HG03064 (cell line): Measurements from ENCODE around the gene KMT2D.
"Not testable (repeated sequence)": the region's sequence is repeated elsewhere in the genome, so short reads cannot be mapped to it uniquely, and the experiment has no call there.

Source experiments
- ATAC-seq: cut with Tn5 transposase; IDR thresholded peaks from one replicate; pipeline ENCODE4 v1.9.1; 2021; ENCODE audit warnings: low read depth; ENCODE audit not compliant: unreplicated experiment

The KMT2D gene

DNA sequence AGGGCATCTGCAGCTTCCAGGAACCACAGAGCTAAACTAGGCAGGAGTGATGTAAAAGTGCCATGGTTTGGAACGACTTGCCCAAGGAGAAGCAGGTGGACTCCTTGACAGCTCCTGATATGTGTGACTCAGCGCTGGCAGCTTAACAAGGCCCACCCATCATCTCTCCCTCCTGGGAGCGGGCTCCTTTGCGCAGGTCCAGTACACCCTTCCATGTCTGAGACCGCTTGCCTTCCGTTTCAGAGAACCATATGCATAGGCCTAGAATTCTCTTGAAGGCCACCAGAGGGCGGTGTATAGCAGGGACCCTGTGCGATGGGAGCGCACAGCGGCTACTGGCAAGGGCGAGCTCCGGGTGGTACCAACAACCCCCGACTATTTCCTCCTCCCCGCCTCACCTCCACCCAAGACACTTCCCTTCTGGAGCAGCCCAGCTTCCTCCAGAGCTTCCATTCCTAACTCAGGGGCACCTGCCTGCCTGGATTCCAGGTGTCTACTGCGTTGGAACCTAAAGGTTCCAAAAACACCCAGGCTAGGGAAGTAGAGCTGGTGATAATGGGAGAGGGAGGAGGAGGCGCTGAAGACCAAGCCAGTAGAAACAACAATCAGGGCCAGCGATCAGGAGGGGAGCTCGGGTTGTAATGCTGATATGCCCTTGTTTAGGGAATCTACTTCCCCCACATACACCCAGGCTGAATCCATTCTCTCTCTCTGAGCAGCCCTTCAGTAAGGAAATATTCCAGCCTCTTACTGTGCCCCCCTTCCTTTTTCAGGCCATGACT is 27.7 kb upstream of the KMT2D start:
- peak; percentile 84 for ATAC-seq

- ATAC-seq = no peak
Observed at GRCh38 chr12:49086116-49086515, 25.5 kb upstream of the KMT2D start.

GRCh38 chr12:49084438-49084837 is 23.8 kb upstream of the KMT2D start:
- ATAC-seq = no peak

DNA sequence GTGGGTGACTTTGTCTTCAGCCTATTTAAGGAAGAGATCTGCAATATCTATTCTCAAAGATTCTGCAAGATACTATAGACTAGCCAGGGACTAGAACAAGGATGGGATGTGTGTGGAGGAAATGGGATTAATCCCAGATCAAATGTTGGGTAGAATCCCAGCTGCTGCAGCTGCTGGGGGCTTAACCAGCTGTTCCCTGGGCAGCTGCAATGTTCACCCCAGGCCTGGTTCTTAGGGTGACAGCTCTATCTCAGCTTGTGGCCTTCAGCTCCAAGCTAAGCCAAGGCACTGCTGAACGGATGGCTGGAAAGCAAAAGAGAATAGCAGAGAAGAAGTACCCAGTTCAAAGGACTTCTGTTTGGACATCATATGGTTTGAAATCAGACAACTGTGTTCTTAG is 19.2 kb upstream of the KMT2D start:
- ATAC-seq = no peak

DNA sequence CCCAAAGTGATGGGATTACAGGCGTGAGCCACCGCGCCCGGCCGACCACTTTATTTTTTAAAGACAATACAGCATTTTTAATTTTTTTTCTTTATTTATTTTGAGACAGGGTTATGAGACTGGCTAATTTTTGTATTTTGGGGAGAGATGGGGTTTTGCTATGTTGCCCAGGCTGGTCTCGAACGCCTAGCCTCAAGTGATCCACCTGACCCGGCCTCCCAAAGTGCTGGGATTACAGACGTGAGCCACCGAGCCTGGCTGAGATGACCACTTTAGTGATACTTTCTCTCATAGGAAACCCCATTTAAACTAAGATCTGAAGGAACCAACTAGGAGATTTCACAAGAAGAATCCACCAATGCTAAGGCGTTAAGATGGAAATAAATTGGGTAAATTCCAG is 10.4 kb upstream of the KMT2D start:
- no peak for ATAC-seq

DNA sequence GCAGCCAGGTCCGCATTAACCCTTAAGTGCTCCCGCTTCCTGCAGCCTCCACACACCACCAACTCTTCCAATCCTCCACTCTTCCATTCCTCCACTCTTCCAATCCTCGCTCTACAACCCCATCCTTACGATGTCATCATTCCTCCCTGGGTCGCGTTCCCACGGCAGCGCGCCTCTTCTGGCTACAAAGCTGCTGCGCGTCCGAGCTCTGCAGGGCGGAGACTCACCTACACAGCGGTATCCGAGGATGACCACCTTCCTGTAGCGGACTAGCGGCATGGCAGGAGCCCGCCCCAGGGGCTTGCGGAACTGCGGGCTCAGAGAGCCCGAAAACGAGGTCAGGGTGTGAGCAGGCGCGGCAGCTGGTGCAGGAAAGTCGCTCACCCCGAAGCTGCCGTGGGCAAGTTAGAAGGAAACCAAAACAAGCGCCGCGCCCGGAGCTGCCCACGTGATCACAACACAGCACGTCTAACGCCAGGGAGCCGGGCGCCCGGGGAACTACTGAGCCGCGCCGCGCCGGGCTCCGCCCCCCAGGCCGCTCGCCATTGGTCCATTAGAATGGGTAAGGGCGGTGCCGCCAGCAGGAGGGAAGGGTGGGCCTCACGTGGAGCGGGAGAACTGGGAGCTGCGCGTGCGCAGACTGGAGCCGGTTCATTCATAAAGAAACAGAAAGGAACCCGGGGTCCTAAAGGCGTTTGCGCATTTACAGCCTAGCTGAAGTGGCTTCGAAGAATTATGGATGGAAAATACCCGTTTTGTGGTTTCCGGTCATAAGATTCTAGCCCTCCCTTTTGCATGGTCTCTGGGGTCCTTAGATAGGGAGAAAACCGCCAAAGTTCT is 9.1 kb upstream of the KMT2D start, which contains the start of gene RHEBL1:
RHEBL1 (minus strand) TSS at position 473 of the 840 bp plus-strand sequence; CDS start at position 279, 194 bp downstream.
- peak; percentile 97 for ATAC-seq

DNA sequence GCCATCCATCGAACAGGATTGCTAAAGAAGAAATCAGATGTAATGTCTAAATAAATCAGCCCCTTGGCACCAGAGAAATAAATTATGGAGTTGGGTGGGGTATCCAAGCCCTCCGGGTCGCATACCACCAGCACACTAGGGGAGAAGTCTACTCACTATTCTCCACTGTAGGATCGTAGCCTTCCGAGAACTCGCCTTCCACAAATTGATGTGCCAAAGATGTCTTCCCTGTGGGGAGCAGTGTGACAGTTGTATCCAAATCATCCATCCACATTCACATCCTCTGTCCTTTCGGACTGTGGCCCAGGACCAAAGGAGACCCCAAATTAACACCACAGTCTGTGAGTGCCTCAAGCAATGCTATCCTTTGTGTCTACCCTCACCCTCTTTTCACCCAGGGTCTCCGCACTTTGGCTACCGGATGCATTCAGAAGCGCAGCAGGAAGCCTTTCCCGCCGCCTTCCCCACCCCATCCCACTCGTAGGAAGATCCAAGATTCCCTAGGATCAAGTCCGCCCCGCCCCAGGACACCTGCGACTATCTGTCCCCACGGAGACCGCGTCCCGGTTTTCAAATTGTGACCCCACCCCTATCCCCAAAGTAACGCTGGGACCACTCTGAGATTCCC is 8.4 kb upstream of the KMT2D start:
- ATAC-seq = no peak

DNA sequence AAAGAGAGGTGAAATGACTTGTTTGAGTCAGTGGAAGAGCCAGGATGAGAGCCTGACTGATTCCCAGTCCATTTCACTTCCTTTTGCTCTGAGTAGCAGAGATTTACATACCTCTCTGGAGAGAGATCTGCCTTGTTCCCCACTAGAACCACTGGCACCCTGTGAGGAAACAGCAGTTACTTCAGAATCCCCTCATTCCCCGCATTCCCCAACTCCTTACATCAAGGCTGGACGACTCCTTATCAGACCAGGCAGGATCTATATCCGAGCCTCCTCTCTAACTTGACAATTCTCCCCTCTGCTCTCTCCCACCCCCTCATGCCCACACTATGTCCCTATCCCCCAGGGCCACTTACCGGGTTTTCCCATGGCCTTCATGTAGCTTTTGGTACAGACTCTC is 5.5 kb upstream of the KMT2D start:
- no peak for ATAC-seq

DNA sequence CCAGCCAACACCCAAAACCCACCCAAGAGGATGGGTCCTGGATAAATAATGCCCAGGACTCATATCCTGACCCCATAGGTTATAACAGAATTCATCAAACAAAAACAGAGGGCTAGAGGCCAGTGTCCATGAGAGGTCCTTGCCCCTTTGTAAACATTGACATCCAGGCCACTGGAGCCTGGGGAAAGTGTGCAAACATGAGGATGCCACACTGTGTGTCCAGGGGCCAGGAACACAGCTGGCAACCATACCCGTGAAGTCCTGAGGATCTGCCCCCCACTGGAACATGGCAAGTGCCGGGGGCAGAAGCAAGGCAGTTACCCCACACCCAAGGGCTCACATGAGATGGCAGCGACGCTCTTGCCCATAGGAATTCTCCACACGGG is 4.2 kb upstream of the KMT2D start:
- no peak for ATAC-seq

- ATAC-seq = not testable (repeated sequence)
Observed at GRCh38 chr12:49061916-49062315, 1.3 kb upstream of the KMT2D start.

GRCh38 chr12:49061157-49061650 is 610 bp upstream of the KMT2D start:
- ATAC-seq = no peak

- ATAC-seq = no peak
Observed at GRCh38 chr12:49059299-49060171, 1.1 kb downstream of the KMT2D start.

DNA sequence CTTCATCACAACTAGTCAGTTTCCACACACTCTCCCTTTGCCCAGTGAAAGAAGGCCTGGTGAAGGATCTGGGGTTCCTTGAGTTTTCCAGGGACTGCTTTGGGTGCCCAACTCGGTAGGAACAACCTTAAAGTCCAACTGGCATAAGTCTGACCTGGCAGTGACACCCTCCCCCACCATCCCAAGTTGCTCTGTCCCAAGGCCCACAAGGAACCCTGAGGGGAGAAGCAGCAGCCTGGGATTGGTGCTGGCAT is 1.6 kb downstream of the KMT2D start:
- ATAC-seq = no peak

- ATAC-seq = no peak
Observed at GRCh38 chr12:49058366-49059044, 2.1 kb downstream of the KMT2D start.

DNA sequence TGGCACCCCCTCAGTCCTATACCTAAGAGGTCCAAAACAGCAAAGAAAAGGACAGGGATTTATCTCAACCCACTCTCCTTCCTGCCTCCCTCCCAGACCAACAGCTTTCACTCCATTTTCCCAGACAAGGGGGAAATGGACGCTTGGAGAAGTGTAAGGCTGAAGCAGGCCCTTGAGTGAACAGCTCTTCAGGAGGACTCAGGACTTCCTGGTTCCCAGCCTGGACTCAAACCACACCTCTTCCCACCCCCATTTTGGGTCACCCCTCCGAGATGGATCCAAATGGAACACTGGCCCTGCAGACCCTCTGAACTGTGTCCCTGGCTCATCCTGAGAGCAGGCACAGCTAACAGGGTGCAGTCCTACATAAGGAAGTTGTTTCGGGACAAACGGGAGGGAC is 2.7 kb downstream of the KMT2D start:
- ATAC-seq = no peak

GRCh38 chr12:49055978-49056754 is 4.4 kb downstream of the KMT2D start:
- no peak for ATAC-seq

- ATAC-seq = no peak
Observed at GRCh38 chr12:49055092-49055491, 5.5 kb downstream of the KMT2D start.

DNA sequence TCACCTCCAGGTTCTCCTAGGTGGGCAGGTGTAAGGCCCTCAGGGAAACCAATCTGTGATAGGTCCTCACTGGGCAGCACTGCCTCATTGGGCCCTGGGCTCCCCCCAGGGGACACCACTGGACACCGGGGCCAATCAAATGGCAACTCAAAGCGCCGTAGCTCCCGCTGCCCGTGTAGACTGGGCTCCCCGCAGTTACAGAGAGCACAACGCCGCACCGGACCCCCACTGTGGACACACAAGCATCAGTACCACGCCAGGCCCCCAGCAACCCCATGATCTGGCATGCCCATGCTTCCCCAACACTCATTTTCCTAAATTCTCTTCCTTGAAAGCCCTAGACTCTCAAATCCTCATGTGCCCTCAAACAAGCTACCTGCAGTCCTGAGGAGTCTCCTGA is 6.1 kb downstream of the KMT2D start:
- no peak for ATAC-seq

DNA sequence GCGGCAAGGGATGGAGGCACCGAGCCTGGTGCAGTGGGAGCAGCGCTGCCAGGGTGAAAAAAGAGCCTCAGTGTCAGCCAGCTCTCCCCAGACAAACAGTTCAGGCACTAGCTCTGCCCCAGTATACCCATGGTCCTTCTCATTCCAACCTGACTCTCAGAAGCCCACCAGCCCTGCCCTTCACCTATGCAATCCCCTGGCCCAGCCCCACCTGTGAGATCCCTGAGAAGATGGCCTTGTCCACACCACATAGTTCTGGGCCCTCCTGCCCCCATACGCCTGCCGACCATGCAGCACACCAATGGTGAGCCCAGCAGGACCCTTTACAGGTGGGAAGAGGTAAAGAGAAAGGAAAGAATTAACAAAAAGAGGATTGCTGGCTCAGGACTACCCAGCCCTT is 6.5 kb downstream of the KMT2D start:
- no peak for ATAC-seq
